PC-9 (cell line): ENCODE measurements around the gene DESI2. TPM values are rescaled to one million over a fixed set of nuclear protein-coding genes. Genes with fewer than 3 reads are reported as not detected.
A peak's percentile ranks its signal among the peaks of the same experiment; 100 is the strongest.
"Not testable (repeated sequence)": the region's sequence is repeated elsewhere in the genome, so short reads cannot be mapped to it uniquely, and the experiment has no call there.

ENCODE experiments used
- BruUV-seq: library from RNA; stranded (reverse); fragments of 400-500 nt; replicated peaks from 2 replicates; lab custom pipeline; 2021; lab: Mats Ljungman, UMichigan
- CTCF ChIA-PET: fragments of 300-600 bp; sonication (Branson Sonifier 250); formaldehyde crosslinking; loops from one replicate; lab custom pipeline; 2022; ENCODE audit warnings: antibody characterized with exemption; lab: Charles Lee
- POLR2A ChIA-PET: fragments of 300-600 bp; sonication (Branson Sonifier 250); formaldehyde crosslinking; loops from one replicate; lab custom pipeline; 2022; ENCODE audit warnings: antibody characterized with exemption; ENCODE audit not compliant: unreplicated experiment; lab: Charles Lee
- DNase-seq, 2 experiments: peaks; one replicate each; pipeline versions ENCODE4 v3.0.0 to v3.0.0-alpha.2; 2015 to 2022; ENCODE audit warnings: mixed read lengths in 1 of 2
- H2AFZ ChIP-seq: fragments of 200-600 bp; sonication (generic); 2 replicates; pipeline ENCODE4 v1.8.1; 2017; ENCODE audit warnings: antibody characterized with exemption
- H3F3A ChIP-seq: fragments of 200-600 bp; sonication (generic); 2 replicates; pipeline ENCODE4 v1.8.1; 2017; ENCODE audit warnings: antibody characterized with exemption, mild to moderate bottlenecking, low read depth; ENCODE audit not compliant: insufficient read depth
- H3K27ac ChIP-seq: fragments of 200-600 bp; sonication (generic); 2 replicates; pipeline ENCODE4 v1.6.1; 2016; ENCODE audit warnings: mixed run types
- H3K27me3 ChIP-seq: fragments of 200-600 bp; sonication (generic); 2 replicates; pipeline ENCODE4 v1.6.1; 2016; ENCODE audit warnings: low read depth, mixed run types; ENCODE audit not compliant: insufficient read depth
- H3K36me3 ChIP-seq: fragments of 200-600 bp; sonication (generic); 2 replicates; pipeline ENCODE4 v1.6.1; 2016; ENCODE audit warnings: low read depth, mixed run types
- H3K4me1 ChIP-seq: fragments of 200-600 bp; sonication (generic); replicated peaks from 2 replicates; pipeline ENCODE4 v1.6.1; 2016; ENCODE audit warnings: mixed run types; ENCODE audit not compliant: insufficient read depth
- H3K4me2 ChIP-seq: fragments of 200-600 bp; sonication (generic); 2 replicates; pipeline ENCODE4 v1.6.1; 2017; ENCODE audit warnings: mixed run types
- H3K4me3 ChIP-seq: fragments of 200-600 bp; sonication (generic); 2 replicates; pipeline ENCODE4 v1.6.1; 2016; ENCODE audit warnings: mixed run types
- H3K79me2 ChIP-seq: fragments of 200-600 bp; sonication (generic); 2 replicates; pipeline ENCODE4 v1.6.1; 2017; ENCODE audit warnings: low read depth, mixed run types
- H3K9me2 ChIP-seq: fragments of 200-600 bp; sonication (generic); 2 replicates; pipeline ENCODE4 v1.8.1; 2017; ENCODE audit warnings: mild to moderate bottlenecking; ENCODE audit not compliant: insufficient read depth
- H3K9me3 ChIP-seq: fragments of 200-600 bp; sonication (generic); 2 replicates; pipeline ENCODE4 v1.8.1; 2016; ENCODE audit warnings: low read depth; ENCODE audit not compliant: insufficient read depth
- H4K20me1 ChIP-seq: fragments of 200-600 bp; sonication (generic); 2 replicates; pipeline ENCODE4 v1.8.1; 2017; ENCODE audit not compliant: insufficient read depth
- CTCF ChIP-seq: fragments of 200-600 bp; sonication (generic); conservative IDR thresholded peaks from 2 replicates; pipeline ENCODE4 v1.6.1; 2017; ENCODE audit warnings: mixed run types, antibody characterized with exemption, mild to moderate bottlenecking, moderate library complexity
- EZH2 ChIP-seq: fragments of 200-600 bp; sonication (generic); IDR thresholded peaks from 2 replicates; pipeline ENCODE4 v1.8.0; 2017; ENCODE audit warnings: antibody characterized with exemption, low read depth
- intact Hi-C: fragments of 100-400 bp; cut with micrococcal nuclease; formaldehyde crosslinking; loops from one replicate; pipeline ENCODE4 v1.10.0; 2022; ENCODE audit not compliant: unreplicated experiment
- total RNA-seq: library from RNA; stranded (reverse); gene quantifications from 2 replicates; pipeline ENCODE4 v1.2.3, GENCODE V29; 2021

Gene DESI2
- total RNA-seq, 1 experiment from 2014 or later: 45.8 TPM

- H3K4me3 ChIP-seq: no peak overlapping the region
- no peak overlapping the region for H2AFZ ChIP-seq
- H3K27ac ChIP-seq: no peak overlapping the region
- H3K4me1 ChIP-seq: no peaks in the 10 kb centered on the region
- 0 out of 2 replicates have a peak, but pooled peaks cover 6% of the 10 kb centered on the region for H3K9me3 ChIP-seq
- no peaks in the 10 kb centered on the region for H3K36me3 ChIP-seq
- no peaks in the 10 kb centered on the region for H3K79me2 ChIP-seq
- ChIA-PET CTCF (interaction anchor here (0.6 kb wide), 1 partner anchor 19 kb away, joined by 13 read pairs; no protein-coding TSS in a partner anchor), POLR2A (no interaction called here)
- H3K27me3 ChIP-seq: no peaks in the 10 kb centered on the region
- no peaks in the 10 kb centered on the region for H3K9me2 ChIP-seq
- intact Hi-C loops: no loop called here
- no TSS peak for BruUV-seq
- TF ChIP-seq EZH2: no peak
- no peak overlapping the region for H3K4me2 ChIP-seq
- no peak for DNase-seq
- H4K20me1 ChIP-seq: no peaks in the 10 kb centered on the region
- 0 out of 2 replicates have a peak, but pooled peaks cover 3% of the 10 kb centered on the region for H3F3A ChIP-seq
Measured at GRCh38 chr1:244732851-244733450, 80.0 kb downstream of the DESI2 start.

GRCh38 chr1:244735404-244735803 lies 82.5 kb downstream of the DESI2 start:
- no peak for DNase-seq
- no peak overlapping the region for H3K4me3 ChIP-seq
- peaks cover 17% of the 10 kb centered on the region for H3F3A ChIP-seq
- TF ChIP-seq CTCF: no peak
- TF ChIP-seq EZH2: no peak
- H3K79me2 ChIP-seq: no peaks in the 10 kb centered on the region
- ChIA-PET POLR2A (no interaction called here), CTCF (no interaction called here)
- no TSS peak for BruUV-seq
- intact Hi-C loops: no loop called here
- H3K9me2 ChIP-seq: no peaks in the 10 kb centered on the region
- H3K27me3 ChIP-seq: no peaks in the 10 kb centered on the region
- no peaks in the 10 kb centered on the region for H4K20me1 ChIP-seq
- H3K36me3 ChIP-seq: no peaks in the 10 kb centered on the region
- 0 out of 2 replicates have a peak, but pooled peaks cover 6% of the 10 kb centered on the region for H3K9me3 ChIP-seq
- H3K4me2 ChIP-seq: no peak overlapping the region
- H3K27ac ChIP-seq: no peak overlapping the region
- no peak overlapping the region for H2AFZ ChIP-seq
- peaks cover 12% of the 10 kb centered on the region for H3K4me1 ChIP-seq

- BruUV-seq: no TSS peak
- Histone ChIP-seq H3K27me3 (no peaks in the 10 kb centered on the region), H2AFZ (no peak overlapping the region), H4K20me1 (no peaks in the 10 kb centered on the region), H3K36me3 (no peaks in the 10 kb centered on the region), H3K4me2 (no peak overlapping the region), H3K4me3 (no peak overlapping the region), H3F3A (peaks cover 18% of the 10 kb centered on the region), H3K4me1 (peaks cover 14% of the 10 kb centered on the region), H3K79me2 (no peaks in the 10 kb centered on the region), H3K27ac (no peak overlapping the region), H3K9me3 (0 out of 2 replicates have a peak, but pooled peaks cover 6% of the 10 kb centered on the region), H3K9me2 (no peaks in the 10 kb centered on the region)
- POLR2A ChIA-PET: no interaction called here
- intact Hi-C loops: no loop called here
- TF ChIP-seq EZH2: no peak
- TF ChIP-seq CTCF: no peak
- DNase-seq: no peak
- CTCF ChIA-PET: no interaction called here
Measured at GRCh38 chr1:244735876-244736561, 83.1 kb downstream of the DESI2 start.

GRCh38 chr1:244739140-244739539 lies 86.2 kb downstream of the DESI2 start:
- BruUV-seq, CTCF ChIA-PET, H3K9me2 ChIP-seq, H3K79me2 ChIP-seq, POLR2A ChIA-PET, H3K4me2 ChIP-seq, H3K36me3 ChIP-seq, H3K27me3 ChIP-seq, H3K9me3 ChIP-seq, H3K4me3 ChIP-seq, DNase-seq, intact Hi-C loops, H2AFZ ChIP-seq, H4K20me1 ChIP-seq: not testable (repeated sequence)
- peaks cover 18% of the 10 kb centered on the region for H3F3A ChIP-seq
- peak overlapping the region; percentile 85 for H3K27ac ChIP-seq
- peaks cover 14% of the 10 kb centered on the region for H3K4me1 ChIP-seq

GRCh38 chr1:244740027-244740617 lies 87.2 kb downstream of the DESI2 start:
- intact Hi-C loops, H3K9me2 ChIP-seq, H3K79me2 ChIP-seq, H4K20me1 ChIP-seq, H3K9me3 ChIP-seq, H3K27me3 ChIP-seq, H3K36me3 ChIP-seq: not testable (repeated sequence)
- DNase-seq: peak; percentile 65 to 96
- peak overlapping the region; percentile 75 for H2AFZ ChIP-seq
- BruUV-seq: TSS peak; percentile 64
- ChIA-PET CTCF (interaction anchor here (0.5 kb wide), 1 partner anchor 37 kb away, joined by 4 read pairs; no protein-coding TSS in a partner anchor), POLR2A (interaction anchor here (0.6 to 0.7 kb wide), 2 partner anchors 14 to 1829 kb away, joined by 7 to 12 read pairs; no protein-coding TSS in a partner anchor)
- H3K4me2 ChIP-seq: peak overlapping the region; percentile 73
- H3K27ac ChIP-seq: peak overlapping the region; percentile 85
- H3K4me3 ChIP-seq: peak overlapping the region; percentile 51; the same call in 1 of the 2 replicates
- peaks cover 14% of the 10 kb centered on the region for H3K4me1 ChIP-seq
- H3F3A ChIP-seq: peaks cover 18% of the 10 kb centered on the region
